Measurements from ENCODE around the gene EFNA1. TPM values are rescaled to one million over a fixed set of nuclear protein-coding genes. Genes with fewer than 3 reads are reported as not detected.

EFNA1 gene
- total RNA-seq, 1 donor from 2014 or later = 0.77 TPM

GRCh38 chr1:155181371-155182051, 53.8 kb downstream of the EFNA1 start:
- H3K9me3 Mint-ChIP-seq = no peaks in the 10 kb centered on the region
- peaks cover 8% of the 10 kb centered on the region for H3K4me1 Mint-ChIP-seq
- H3K27me3 Mint-ChIP-seq (ENCODE audit: low read depth) = no peaks in the 10 kb centered on the region
- no peak for DNase-seq (ENCODE audit: low read depth, low spot score)
- no peak overlapping the region for H3K4me3 Mint-ChIP-seq
- no peak overlapping the region for H3K27ac Mint-ChIP-seq (ENCODE audit: unreplicated experiment)
- no peak for TF ChIP-seq CTCF (conservative IDR thresholded peaks at IDR 0.05)
- H3K36me3 Mint-ChIP-seq (ENCODE audit: low read depth) = peaks cover 3% of the 10 kb centered on the region

GRCh38 chr1:155182052-155182550, 54.4 kb downstream of the EFNA1 start:
- no peak for DNase-seq (ENCODE audit: low read depth, low spot score)
- no peak for TF ChIP-seq CTCF (conservative IDR thresholded peaks at IDR 0.05)
- Mint-ChIP-seq H3K27ac (ENCODE audit: unreplicated experiment) (no peak overlapping the region), H3K9me3 (no peaks in the 10 kb centered on the region), H3K4me3 (no peak overlapping the region), H3K4me1 (peaks cover 4% of the 10 kb centered on the region), H3K27me3 (ENCODE audit: low read depth) (no peaks in the 10 kb centered on the region), H3K36me3 (ENCODE audit: low read depth) (peaks cover 3% of the 10 kb centered on the region)

- Mint-ChIP-seq H3K4me1 (peaks cover 9% of the 10 kb centered on the region), H3K4me3 (no peak overlapping the region), H3K36me3 (ENCODE audit: low read depth) (peaks cover 4% of the 10 kb centered on the region), H3K27me3 (ENCODE audit: low read depth) (peaks cover 5% of the 10 kb centered on the region), H3K27ac (ENCODE audit: unreplicated experiment) (no peak overlapping the region), H3K9me3 (no peaks in the 10 kb centered on the region)
- TF ChIP-seq CTCF (conservative IDR thresholded peaks at IDR 0.05) = no peak
- DNase-seq (ENCODE audit: low read depth, low spot score) = no peak
Measured at GRCh38 chr1:155183775-155184221, 56.1 kb downstream of the EFNA1 start.

GRCh38 chr1:155184351-155184811, 56.7 kb downstream of the EFNA1 start:
- no peak overlapping the region for H3K27ac Mint-ChIP-seq (ENCODE audit: unreplicated experiment)

More at GRCh38 chr1:155184351-155184811, 56.7 kb downstream of the EFNA1 start:
- no peak overlapping the region for H3K4me3 Mint-ChIP-seq
- peaks cover 5% of the 10 kb centered on the region for H3K27me3 Mint-ChIP-seq (ENCODE audit: low read depth)
- H3K4me1 Mint-ChIP-seq = peaks cover 6% of the 10 kb centered on the region
- no peaks in the 10 kb centered on the region for H3K9me3 Mint-ChIP-seq
- H3K36me3 Mint-ChIP-seq (ENCODE audit: low read depth) = peaks cover 4% of the 10 kb centered on the region
- DNase-seq (ENCODE audit: low read depth, low spot score) = no peak
- TF ChIP-seq CTCF (conservative IDR thresholded peaks at IDR 0.05) = no peak

Other genes with a start within 250 kb of the EFNA1 start
- gene PMVK, start 191.2 kb upstream of the EFNA1 start, total RNA-seq = 33.8 and 37.0 TPM in 2 replicates
- 17.1 and 18.5 TPM in 2 replicates for gene PBXIP1, start 171.8 kb upstream of the EFNA1 start, total RNA-seq
- 63.3 and 65.1 TPM in 2 replicates for gene PYGO2, start 166.1 kb upstream of the EFNA1 start, total RNA-seq
- 90.3 and 92.9 TPM in 2 replicates for gene SHC1, start 157.1 kb upstream of the EFNA1 start, total RNA-seq
- gene CKS1B, start 153.2 kb upstream of the EFNA1 start, total RNA-seq = 211 and 217 TPM in 2 replicates
- gene FLAD1, start 144.5 kb upstream of the EFNA1 start, total RNA-seq = 76.3 and 81.9 TPM in 2 replicates
- gene LENEP, start 134.3 kb upstream of the EFNA1 start, total RNA-seq = 1.9 and 2.5 TPM in 2 replicates
- gene ZBTB7B, start 125.1 kb upstream of the EFNA1 start, total RNA-seq = 5.9 and 6.9 TPM in 2 replicates
- 1.3 and 3.4 TPM in 2 replicates for gene DCST2, start 94.1 kb upstream of the EFNA1 start, total RNA-seq
- not detected in 2 replicates for gene DCST1, start 94.1 kb upstream of the EFNA1 start, total RNA-seq
- gene ADAM15, start 76.6 kb upstream of the EFNA1 start, total RNA-seq = 82.2 and 85.1 TPM in 2 replicates
- 26.4 and 28.5 TPM in 2 replicates for gene EFNA4, start 64.1 kb upstream of the EFNA1 start, total RNA-seq
- gene EFNA3, start 49.0 kb upstream of the EFNA1 start, total RNA-seq = 5.6 and 6.6 TPM in 2 replicates
- 23.2 and 25.1 TPM in 2 replicates for gene SLC50A1, start 8.0 kb downstream of the EFNA1 start, total RNA-seq
- gene DPM3, start 12.7 kb downstream of the EFNA1 start, total RNA-seq = 77.7 and 80.0 TPM in 2 replicates
- gene KRTCAP2, start 45.4 kb downstream of the EFNA1 start, total RNA-seq = 125 and 152 TPM in 2 replicates
- gene TRIM46, start 46.0 kb downstream of the EFNA1 start, total RNA-seq = 9.8 and 10.0 TPM in 2 replicates
- gene THBS3, start 80.0 kb downstream of the EFNA1 start, total RNA-seq = 21.4 TPM in 2 replicates
- gene MTX1, start 80.8 kb downstream of the EFNA1 start, total RNA-seq = 36.0 and 38.3 TPM in 2 replicates
- gene ENTREP3, start 127.6 kb downstream of the EFNA1 start, total RNA-seq = 93.1 and 94.3 TPM in 2 replicates
- 68.9 and 75.3 TPM in 2 replicates for gene SCAMP3, start 134.5 kb downstream of the EFNA1 start, total RNA-seq
- 101 and 104 TPM in 2 replicates for gene CLK2, start 145.6 kb downstream of the EFNA1 start, total RNA-seq
- 20.8 and 22.4 TPM in 2 replicates for gene HCN3, start 149.6 kb downstream of the EFNA1 start, total RNA-seq
- not detected in 2 replicates for gene PKLR, start 173.6 kb downstream of the EFNA1 start, total RNA-seq
- gene FDPS, start 181.0 kb downstream of the EFNA1 start, total RNA-seq = 665 and 693 TPM in 2 replicates
- 55.2 and 56.6 TPM in 2 replicates for gene RUSC1, start 193.0 kb downstream of the EFNA1 start, total RNA-seq